ENCODE data around the gene DNAH9. TPM values are rescaled to one million over a fixed set of nuclear protein-coding genes. Genes with fewer than 3 reads are reported as not detected.

DNAH9 gene, protein sequence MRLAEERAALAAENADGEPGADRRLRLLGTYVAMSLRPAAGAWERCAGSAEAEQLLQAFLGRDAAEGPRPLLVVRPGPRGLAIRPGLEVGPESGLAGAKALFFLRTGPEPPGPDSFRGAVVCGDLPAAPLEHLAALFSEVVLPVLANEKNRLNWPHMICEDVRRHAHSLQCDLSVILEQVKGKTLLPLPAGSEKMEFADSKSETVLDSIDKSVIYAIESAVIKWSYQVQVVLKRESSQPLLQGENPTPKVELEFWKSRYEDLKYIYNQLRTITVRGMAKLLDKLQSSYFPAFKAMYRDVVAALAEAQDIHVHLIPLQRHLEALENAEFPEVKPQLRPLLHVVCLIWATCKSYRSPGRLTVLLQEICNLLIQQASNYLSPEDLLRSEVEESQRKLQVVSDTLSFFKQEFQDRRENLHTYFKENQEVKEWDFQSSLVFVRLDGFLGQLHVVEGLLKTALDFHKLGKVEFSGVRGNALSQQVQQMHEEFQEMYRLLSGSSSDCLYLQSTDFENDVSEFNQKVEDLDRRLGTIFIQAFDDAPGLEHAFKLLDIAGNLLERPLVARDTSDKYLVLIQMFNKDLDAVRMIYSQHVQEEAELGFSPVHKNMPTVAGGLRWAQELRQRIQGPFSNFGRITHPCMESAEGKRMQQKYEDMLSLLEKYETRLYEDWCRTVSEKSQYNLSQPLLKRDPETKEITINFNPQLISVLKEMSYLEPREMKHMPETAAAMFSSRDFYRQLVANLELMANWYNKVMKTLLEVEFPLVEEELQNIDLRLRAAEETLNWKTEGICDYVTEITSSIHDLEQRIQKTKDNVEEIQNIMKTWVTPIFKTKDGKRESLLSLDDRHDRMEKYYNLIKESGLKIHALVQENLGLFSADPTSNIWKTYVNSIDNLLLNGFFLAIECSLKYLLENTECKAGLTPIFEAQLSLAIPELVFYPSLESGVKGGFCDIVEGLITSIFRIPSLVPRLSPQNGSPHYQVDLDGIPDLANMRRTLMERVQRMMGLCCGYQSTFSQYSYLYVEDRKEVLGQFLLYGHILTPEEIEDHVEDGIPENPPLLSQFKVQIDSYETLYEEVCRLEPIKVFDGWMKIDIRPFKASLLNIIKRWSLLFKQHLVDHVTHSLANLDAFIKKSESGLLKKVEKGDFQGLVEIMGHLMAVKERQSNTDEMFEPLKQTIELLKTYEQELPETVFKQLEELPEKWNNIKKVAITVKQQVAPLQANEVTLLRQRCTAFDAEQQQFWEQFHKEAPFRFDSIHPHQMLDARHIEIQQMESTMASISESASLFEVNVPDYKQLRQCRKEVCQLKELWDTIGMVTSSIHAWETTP (N-terminal part only)
- total RNA-seq, result under 1 TPM; 0.47 to 0.64 TPM
- long read RNA-seq, partial matches to known transcripts, result 1 of 1 reads
- long read RNA-seq, other reads (novel, unspliced or antisense), result 0 of 1 reads

DNA sequence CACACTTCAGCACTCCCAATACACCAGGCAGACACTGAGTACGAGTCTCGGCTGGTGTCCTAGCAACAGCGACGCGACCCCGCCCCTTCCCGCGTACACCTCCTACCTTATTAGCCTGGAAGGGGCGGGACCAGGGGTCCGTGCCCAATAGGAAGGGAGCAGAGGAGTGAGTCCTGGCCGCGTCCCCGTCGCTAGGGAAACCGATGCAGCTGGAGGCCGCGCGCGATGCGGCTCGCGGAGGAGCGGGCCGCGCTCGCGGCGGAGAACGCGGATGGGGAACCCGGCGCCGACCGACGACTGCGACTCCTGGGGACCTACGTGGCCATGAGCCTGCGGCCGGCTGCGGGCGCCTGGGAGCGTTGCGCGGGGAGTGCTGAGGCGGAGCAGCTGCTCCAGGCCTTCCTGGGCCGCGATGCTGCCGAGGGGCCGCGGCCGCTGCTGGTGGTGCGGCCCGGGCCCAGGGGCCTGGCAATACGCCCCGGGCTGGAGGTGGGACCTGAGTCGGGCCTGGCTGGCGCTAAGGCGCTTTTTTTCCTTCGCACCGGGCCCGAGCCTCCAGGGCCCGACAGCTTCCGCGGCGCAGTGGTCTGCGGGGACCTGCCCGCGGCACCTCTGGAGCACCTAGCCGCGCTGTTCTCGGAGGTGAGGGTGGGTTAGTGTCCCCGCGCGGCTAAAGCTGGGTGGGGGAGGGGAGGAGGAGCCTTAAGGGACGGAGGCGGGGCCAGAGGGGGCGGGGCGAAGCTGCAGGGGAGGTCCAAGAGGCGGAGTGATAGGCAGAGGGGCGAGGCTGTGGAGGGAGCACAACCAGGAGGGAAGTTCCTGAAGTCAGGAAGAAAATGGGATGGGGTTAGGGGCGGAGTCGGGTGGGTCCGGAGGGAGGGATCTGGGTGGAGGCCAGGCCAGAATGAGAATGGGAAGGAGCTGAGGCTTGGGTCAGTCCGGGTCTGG is at the start of gene DNAH9:
DNAH9 (plus strand) TSS at position 197 of the 948 bp plus-strand sequence; CDS start at position 226, 29 bp downstream.
- peak; percentile 99 for ATAC-seq
- intact Hi-C loops (cut with DNase I, micrococcal nuclease), result no loop called here
- peak; percentile 97 for DNase-seq

DNA sequence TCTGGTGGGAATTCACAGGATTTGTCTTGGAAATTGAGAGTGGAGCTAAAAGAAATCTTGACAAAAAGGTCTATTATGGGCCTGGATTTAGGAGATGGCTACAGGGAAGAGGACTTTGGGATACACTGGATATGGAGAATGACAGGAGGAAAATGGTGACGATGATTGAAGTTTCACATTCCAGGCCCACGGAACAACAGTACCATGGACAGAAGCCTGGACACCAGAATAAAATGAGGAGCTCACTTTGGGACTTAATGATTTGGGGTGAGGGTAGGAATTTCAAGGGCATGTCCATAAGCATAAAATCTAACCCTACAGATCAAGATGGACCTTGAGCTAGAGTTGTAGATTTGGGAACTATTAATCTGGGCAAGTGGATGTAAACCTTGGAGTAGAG is 47.8 kb upstream of the DNAH9 start:
- intact Hi-C loops (cut with DNase I, micrococcal nuclease), result no loop called here
- no peak for DNase-seq
- no peak for ATAC-seq

DNA sequence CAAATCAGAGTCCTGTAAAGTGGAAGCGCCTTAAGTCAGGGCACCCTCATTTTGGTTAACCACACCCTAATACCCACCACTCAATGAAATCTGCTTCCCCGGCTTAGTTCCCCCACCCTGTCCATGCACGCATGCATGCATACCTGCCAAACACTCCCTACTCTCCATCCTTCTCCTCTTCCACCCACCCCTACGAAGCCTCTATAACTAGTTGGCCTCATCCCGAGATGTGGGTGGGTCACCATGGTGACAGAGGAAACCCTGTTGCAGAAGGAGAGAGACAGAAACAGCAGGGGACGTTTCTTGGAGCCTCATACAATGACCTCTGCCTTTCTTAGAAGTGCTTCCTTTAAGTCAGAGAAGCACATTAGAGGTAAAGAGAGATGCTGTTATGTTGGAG is 46.8 kb upstream of the DNAH9 start:
- intact Hi-C loops (cut with DNase I, micrococcal nuclease), result no loop called here
- DNase-seq (no peak), ATAC-seq (no peak)

DNA sequence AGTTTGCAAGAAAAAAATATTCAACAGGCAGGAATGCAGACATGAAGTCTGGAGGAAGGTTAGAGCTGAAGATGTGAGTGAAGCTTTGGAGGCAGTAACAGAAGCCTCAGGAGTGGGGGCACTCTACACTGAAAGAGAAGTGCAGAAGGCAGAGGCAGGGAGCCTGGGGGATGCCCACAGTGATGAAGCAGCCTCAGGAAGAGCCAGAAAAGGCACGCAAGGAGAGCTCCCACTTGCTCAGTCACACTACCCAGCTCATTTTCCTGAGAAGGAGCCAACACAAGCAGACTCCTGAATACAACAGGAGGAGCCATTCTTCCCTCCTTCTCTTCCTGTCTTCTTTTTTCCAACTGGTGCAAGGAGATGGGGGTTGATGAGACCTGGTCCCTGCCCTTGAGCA is 45.1 kb upstream of the DNAH9 start:
- intact Hi-C loops (cut with DNase I, micrococcal nuclease), result no loop called here
- DNase-seq (no peak), ATAC-seq (no peak)

DNA sequence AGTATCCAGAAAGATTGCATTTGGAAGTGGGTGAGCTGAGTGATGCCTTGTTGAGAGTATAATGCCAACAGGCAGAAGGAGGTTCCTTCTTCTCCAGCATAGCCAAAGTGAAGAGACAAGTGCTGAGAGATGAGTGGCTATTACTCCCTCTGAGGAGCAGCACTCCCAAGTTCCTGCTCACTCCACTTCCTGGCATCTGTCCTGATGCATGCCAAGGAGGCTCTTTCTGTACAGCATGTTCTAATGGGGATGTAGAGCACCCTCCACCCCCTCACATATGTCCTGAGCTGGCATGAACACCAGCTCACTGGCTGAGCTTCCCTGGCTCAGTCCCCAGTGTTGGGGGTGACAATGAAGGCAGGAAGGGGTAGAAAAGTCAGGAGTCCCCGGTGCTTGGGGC is 44.2 kb upstream of the DNAH9 start:
- no peak for ATAC-seq
- intact Hi-C loops (cut with DNase I, micrococcal nuclease), result no loop called here
- DNase-seq, result no peak

DNA sequence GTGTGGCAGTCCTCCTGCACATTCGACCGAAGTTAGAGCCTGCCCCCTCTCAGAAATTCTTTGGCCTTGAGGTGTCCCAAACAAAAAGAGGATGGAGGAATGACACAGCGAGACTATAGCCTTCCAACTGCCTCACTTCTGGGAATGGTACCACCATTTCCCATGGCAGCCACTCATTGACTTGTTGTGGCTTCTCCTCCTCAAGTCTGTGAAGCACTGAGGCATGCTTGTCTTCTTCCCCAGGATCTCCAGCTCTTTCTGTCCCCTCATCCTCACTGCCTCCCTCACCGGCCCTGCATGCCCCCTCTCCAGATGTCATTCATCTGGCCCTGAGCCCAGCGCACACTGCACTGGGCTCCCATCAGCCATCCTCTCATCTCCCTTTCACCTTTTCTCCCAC is 43.7 kb upstream of the DNAH9 start:
- ATAC-seq (no peak), DNase-seq (no peak)
- intact Hi-C loops (cut with DNase I, micrococcal nuclease), result no loop called here

DNA sequence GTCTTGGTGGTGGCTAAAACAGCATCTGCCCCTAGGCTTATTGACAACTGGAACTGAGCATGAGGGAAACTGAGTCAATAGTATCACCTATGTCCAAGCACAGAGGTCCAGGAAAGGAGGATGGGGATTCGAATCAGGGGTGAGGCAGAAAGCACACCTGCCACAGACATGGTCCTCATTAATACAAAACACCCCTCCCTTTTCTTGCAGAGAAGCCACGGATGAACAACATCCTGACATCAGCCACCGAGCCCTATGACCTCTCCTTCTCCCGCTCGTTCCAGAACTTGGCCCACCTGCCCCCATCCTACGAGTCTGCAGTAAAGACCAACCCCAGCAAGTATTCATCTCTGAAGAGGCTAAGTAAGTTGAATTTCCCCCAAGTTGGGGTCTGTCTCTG is 42.7 kb upstream of the DNAH9 start:
- intact Hi-C loops (cut with DNase I, micrococcal nuclease), result no loop called here
- DNase-seq (no peak), ATAC-seq (no peak)

DNA sequence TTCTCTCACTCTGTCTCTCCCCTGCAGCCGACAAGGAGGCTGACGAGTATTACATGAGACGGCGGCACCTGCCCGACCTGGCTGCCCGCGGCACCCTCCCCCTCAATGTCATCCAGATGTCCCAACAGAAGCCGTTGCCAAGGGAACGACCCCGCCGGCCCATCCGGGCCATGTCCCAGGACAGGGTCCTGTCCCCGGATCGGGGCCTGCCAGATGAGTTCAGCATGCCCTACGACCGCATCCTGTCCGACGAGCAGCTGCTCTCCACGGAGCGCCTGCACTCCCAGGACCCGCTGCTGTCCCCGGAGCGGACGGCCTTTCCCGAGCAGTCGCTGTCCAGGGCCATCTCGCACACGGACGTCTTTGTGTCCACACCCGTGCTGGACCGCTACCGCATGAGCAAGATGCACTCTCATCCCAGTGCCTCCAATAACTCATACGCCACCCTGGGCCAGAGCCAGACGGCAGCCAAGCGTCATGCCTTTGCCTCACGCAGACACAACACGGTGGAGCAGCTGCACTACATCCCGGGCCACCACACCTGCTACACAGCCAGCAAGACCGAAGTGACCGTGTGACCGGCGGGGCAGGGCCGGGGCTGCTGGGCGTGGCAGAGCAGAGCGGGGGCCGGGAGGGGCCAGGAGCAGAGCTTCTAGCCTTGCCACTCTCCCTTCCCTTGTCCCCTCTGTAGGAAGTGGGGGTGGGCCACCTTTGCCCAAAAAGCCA is 40.4 kb upstream of the DNAH9 start:
- ATAC-seq, result no peak
- DNase-seq, result no peak
- intact Hi-C loops (cut with DNase I, micrococcal nuclease), result no loop called here

DNA sequence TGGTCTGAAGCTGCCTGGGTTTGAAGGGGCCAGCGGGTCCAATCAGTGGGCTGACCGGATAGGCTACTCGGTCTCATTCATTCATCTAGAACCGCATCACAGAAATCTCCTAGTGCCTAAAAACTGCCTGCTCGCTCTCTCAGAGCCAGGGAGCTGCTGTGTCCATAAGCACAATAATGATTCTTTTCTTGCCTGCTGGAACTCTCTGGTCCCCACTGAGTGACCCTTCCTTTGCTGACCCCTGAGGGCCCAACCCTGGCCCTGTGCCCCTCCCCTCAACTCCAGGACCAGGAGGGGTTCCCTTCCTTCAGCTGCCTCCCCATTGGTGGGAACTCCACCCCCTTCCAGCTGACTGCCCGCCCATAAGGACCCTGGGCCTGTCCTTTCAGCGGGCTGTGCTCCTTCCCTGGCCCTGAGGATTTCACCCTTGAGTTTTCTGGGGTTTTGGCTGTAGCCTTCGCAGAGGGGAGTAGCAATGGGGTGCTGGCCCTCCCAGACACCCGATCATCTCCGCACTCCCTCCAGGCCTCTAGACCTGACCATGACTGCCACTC is 39.5 kb upstream of the DNAH9 start:
- no peak for ATAC-seq
- no peak for DNase-seq
- intact Hi-C loops (cut with DNase I, micrococcal nuclease), result no loop called here

DNA sequence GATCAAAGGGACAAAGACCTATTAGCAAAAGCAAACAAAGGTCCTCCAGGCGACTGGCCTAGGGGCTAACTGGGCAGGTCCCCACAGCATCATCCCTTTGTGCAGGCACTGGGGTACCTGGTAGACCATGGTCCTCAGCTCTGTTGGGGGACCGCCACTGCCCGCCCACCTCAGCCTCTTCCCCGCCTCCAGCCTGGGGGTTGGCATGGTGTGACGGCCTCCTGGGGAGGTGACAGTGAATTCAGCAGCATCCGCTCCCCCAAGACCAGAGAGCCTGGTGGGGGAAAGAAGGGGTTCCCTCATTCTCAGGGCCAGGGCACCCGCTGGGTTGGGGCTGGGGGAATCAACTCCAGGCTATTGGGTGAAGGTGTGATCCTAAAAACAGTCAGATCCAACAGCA is 38.7 kb upstream of the DNAH9 start:
- intact Hi-C loops (cut with DNase I, micrococcal nuclease), result no loop called here
- no peak for ATAC-seq
- no peak for DNase-seq

DNA sequence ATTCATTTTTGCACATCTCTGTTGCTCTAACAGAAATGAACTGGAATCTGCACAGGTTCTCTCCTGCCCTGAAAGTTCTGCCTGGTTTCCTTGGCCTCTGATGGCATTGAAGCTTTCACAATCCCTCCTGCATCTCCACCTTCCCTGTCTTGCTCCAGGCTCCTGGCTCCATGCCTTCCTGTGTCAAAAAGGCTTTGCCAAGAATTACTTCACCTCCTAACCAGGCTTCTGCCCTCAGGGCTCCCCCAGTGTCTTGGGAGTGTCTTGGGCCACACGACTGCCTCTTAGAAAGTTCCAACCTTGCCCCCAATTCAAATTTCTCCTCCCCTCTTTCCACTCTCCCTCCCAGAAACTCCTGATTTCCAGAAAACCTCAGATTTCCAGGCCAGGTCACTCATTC is 37.0 kb upstream of the DNAH9 start:
- no peak for ATAC-seq
- intact Hi-C loops (cut with DNase I, micrococcal nuclease), result no loop called here
- no peak for DNase-seq

DNA sequence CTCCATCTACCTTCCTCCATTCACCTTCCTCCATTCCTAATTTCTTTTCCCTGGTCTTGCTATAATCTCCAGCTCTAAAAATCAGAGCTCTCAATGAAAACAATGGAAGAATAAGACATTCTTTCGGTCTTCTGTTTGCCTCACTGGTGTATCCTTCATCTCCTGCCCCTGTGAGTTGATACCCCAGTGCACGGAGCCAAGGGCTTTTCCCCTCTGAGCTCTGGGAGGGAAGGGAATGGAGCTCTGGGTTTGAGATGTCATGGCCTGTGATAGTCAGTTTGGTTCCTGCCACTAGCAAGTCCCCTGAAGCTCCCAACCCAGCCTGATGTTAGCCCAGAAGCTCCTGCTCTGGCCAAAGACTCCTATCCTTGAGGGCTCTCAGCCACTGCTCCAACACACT is 36.6 kb upstream of the DNAH9 start:
- ATAC-seq, result no peak
- intact Hi-C loops (cut with DNase I, micrococcal nuclease), result no loop called here
- no peak for DNase-seq

DNA sequence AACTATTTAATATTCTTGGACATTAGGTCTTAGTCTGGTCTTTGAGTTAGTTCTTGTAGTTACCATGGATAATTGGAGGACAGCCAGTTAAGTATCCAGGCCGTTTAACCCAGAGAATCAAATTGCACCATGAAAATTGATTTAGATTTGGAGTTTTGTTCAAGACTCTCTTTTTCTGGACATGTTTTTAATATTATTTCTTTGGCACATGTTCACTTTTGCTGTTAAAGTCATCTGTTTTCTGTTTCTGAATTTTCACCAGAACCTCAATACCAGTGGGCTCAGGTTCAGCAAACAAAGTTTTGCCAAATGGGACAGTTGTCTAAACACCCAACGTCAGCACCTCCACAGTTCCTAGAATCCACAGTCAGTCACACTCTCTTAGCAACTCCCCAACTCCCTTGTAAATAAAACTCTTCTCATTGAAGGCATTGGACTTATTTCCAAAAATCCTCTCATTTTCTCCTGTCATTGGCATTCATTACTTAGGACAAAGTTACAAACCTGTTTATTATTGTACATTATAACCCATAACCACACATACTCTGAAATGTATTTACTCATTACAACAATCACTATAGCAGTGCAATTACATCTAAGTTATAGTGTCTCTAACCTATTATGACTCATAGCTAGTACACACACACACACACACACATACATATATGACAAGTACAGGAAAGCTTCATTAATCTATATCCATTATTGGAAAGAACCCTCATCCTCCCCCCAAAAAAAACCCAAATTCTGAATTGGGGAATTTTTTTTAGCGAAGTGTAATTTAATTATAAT is 33.5 kb upstream of the DNAH9 start:
- intact Hi-C loops (cut with DNase I, micrococcal nuclease), result no loop called here
- ATAC-seq (peak; percentile 82), DNase-seq (no peak)

DNA sequence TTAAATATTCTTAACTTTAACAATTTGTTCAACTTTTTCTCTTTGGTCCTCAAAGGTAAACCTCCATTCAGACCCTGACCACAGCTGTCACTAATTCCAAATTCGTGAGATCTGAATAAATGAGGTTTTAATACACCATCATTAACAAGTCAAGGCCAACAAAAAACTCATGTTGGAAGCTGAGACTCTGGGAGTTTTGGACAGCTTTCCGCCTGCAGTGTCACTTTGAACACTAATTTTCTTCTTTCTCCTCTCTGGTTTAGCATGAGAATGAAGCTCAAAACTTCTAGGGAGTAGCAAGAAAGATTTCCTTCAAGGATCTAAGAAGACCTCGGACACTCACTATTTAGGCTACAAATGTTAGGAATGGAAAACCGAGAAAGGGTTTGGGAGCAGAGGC is 32.7 kb upstream of the DNAH9 start:
- no peak for ATAC-seq
- intact Hi-C loops (cut with DNase I, micrococcal nuclease), result no loop called here

DNA sequence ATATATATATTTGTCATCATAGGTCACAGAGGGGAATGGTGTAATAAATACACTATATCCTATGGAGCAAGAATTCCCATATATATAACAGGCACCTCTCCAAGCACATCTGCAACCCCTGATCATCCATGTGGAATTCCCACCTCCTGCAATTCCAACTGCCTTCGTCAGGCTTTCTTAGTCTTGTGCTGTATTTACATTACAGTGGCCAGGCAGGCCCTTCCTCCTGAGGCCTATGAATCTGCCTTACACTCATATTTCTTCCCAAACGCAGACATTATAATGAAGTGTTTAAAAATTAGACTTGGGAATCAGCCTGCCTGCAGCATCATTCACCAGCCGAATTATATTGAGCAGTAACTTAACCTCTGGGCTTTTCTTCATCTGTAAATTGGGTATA is 19.3 kb upstream of the DNAH9 start:
- DNase-seq, result no peak
- intact Hi-C loops (cut with DNase I, micrococcal nuclease), result no loop called here
- ATAC-seq, result no peak

More for the DNA sequence above, 32.7 kb upstream of the DNAH9 start:
- DNase-seq, result no peak

DNA sequence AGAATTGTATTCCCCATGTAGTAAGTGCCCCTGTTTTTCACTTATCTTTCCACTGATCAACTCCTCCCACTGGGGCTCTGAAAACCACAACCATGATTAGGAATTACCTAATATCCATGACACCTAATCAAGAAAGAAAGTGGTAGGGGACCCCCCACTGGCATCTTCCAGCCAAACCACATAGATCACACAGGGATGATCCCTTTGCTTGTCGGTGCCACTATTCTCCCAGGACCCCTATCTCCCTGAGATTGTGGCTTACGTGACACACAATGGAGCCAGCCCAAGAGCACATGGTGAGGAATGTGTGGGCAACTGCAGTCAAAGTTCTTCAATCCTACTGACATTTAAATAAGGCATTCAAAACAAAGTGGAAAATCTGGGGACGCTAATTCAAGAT is 17.6 kb upstream of the DNAH9 start:
- ATAC-seq, result no peak
- DNase-seq, result no peak
- intact Hi-C loops (cut with DNase I, micrococcal nuclease), result no loop called here
